ENCODE measurements around the gene SELE.

Gene SELE, protein sequence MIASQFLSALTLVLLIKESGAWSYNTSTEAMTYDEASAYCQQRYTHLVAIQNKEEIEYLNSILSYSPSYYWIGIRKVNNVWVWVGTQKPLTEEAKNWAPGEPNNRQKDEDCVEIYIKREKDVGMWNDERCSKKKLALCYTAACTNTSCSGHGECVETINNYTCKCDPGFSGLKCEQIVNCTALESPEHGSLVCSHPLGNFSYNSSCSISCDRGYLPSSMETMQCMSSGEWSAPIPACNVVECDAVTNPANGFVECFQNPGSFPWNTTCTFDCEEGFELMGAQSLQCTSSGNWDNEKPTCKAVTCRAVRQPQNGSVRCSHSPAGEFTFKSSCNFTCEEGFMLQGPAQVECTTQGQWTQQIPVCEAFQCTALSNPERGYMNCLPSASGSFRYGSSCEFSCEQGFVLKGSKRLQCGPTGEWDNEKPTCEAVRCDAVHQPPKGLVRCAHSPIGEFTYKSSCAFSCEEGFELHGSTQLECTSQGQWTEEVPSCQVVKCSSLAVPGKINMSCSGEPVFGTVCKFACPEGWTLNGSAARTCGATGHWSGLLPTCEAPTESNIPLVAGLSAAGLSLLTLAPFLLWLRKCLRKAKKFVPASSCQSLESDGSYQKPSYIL

DNA sequence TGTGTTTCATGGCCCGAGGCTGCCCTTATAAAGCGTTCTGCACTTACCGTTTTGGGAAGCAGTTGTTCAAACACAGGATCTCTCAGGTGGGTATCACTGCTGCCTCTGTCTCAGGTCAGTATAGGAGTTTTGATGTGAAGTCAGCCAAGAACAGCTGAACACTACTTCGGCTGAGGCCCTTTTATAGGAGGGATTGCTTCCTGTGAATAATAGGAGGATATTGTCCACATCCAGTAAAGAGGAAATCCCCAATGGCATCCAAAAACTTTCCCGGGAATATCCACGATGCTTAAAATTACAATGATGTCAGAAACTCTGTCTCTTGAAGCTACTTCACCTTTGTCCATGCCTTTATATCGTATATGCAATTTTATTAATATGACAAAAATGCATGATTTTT, at the start of gene SELE:
Gene SELE (minus strand): TSS at position 156 of the 400 bp plus-strand sequence. CDS start 467 bp downstream, outside the sequence.
- no peak within 1 kb of the TSS for H3K4me3 ChIP-seq (replicated peaks; ENCODE audit: low read depth, low read length)
- H3K27me3 ChIP-seq (replicated peaks; ENCODE audit: control insufficient read depth, insufficient read depth, low read length): no peaks in the 10 kb centered on the region
- TF ChIP-seq, protein P1, sequence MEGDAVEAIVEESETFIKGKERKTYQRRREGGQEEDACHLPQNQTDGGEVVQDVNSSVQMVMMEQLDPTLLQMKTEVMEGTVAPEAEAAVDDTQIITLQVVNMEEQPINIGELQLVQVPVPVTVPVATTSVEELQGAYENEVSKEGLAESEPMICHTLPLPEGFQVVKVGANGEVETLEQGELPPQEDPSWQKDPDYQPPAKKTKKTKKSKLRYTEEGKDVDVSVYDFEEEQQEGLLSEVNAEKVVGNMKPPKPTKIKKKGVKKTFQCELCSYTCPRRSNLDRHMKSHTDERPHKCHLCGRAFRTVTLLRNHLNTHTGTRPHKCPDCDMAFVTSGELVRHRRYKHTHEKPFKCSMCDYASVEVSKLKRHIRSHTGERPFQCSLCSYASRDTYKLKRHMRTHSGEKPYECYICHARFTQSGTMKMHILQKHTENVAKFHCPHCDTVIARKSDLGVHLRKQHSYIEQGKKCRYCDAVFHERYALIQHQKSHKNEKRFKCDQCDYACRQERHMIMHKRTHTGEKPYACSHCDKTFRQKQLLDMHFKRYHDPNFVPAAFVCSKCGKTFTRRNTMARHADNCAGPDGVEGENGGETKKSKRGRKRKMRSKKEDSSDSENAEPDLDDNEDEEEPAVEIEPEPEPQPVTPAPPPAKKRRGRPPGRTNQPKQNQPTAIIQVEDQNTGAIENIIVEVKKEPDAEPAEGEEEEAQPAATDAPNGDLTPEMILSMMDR (IDR thresholded peaks at IDR 0.05; ENCODE audit: insufficient read depth, low read length, poor library complexity, severe bottlenecking): no peak
- no peaks in the 10 kb centered on the region for H3K36me3 ChIP-seq (ENCODE audit: control insufficient read depth, insufficient read depth, low read length)
- no peak for DNase-seq (ENCODE audit: extremely low read depth, insufficient read length)

DNA sequence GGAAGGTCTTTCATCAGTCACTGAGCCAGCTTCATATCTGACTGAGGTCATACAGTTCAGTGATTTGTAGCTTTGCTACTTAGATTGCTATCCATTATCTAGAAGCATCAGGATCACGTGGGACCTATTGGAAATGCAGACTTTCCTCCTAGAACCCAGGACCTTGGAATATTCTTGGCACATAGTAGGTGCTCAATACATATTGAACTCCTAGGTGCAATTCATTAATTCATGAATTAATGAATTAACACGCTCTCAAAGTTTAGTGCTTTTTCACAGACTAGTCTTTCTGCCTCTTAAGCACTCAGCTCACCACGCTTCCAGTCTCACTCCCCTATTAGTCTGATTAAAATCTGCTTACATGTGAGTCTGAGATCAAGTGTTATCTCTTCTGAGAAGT, 48.7 kb upstream of the SELE start:
- H3K36me3 ChIP-seq (ENCODE audit: control insufficient read depth, insufficient read depth, low read length): no peaks in the 10 kb centered on the region
- no peak for DNase-seq (ENCODE audit: extremely low read depth, insufficient read length)
- H3K27me3 ChIP-seq (replicated peaks; ENCODE audit: control insufficient read depth, insufficient read depth, low read length): no peaks in the 10 kb centered on the region
- H3K4me3 ChIP-seq (replicated peaks; ENCODE audit: low read depth, low read length): no peak overlapping the region
- TF ChIP-seq, protein P1 (IDR thresholded peaks at IDR 0.05; ENCODE audit: insufficient read depth, low read length, poor library complexity, severe bottlenecking): no peak

DNA sequence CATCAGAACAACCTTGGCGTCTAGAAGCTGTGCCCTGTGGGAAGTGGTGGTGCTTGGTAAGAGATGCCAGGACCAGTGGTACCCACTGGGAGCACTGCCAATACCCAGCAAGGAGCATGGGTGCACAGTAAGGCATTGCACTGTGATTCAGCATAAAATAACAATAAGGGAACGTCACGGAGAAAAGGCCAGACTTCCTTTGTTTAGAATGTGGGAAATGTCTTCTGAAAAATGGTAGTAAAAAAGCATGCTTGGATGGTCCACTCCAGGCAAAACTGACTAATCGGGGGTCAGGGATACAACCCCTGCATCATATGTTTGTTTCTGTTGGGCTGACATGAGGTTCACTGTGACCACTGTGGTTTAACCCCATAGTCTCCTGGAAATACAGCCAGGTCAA, 46.1 kb upstream of the SELE start:
- no peak for DNase-seq (ENCODE audit: extremely low read depth, insufficient read length)
- H3K27me3 ChIP-seq (replicated peaks; ENCODE audit: control insufficient read depth, insufficient read depth, low read length): no peaks in the 10 kb centered on the region
- TF ChIP-seq, protein P1 (IDR thresholded peaks at IDR 0.05; ENCODE audit: insufficient read depth, low read length, poor library complexity, severe bottlenecking): no peak

DNA sequence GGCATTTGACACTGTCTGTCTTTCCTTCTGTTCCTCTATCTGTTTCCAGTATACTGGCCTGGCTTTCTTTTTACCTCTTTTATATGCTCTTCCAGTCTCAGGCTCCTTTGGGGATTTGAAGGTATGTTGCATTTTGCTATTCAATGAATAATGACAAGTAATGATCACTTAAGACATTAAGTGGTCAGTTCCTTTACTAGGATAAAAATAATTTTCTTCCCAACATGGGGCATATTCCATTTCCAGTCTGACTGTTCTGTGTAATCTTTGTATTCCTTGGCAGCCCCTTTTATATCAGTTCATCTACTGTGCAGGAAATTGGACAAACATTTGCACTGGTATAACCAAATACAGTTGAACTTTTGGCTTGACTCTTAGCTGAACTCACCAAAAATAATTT, 45.3 kb upstream of the SELE start:
- no peaks in the 10 kb centered on the region for H3K36me3 ChIP-seq (ENCODE audit: control insufficient read depth, insufficient read depth, low read length)
- no peak overlapping the region for H3K4me3 ChIP-seq (replicated peaks; ENCODE audit: low read depth, low read length)
- no peaks in the 10 kb centered on the region for H3K27me3 ChIP-seq (replicated peaks; ENCODE audit: control insufficient read depth, insufficient read depth, low read length)
- TF ChIP-seq, protein P1 (IDR thresholded peaks at IDR 0.05; ENCODE audit: insufficient read depth, low read length, poor library complexity, severe bottlenecking): no peak
- no peak for DNase-seq (ENCODE audit: extremely low read depth, insufficient read length)

More for the DNA sequence above, 46.1 kb upstream of the SELE start:
- no peak overlapping the region for H3K4me3 ChIP-seq (replicated peaks; ENCODE audit: low read depth, low read length)
- H3K36me3 ChIP-seq (ENCODE audit: control insufficient read depth, insufficient read depth, low read length): no peaks in the 10 kb centered on the region

DNA sequence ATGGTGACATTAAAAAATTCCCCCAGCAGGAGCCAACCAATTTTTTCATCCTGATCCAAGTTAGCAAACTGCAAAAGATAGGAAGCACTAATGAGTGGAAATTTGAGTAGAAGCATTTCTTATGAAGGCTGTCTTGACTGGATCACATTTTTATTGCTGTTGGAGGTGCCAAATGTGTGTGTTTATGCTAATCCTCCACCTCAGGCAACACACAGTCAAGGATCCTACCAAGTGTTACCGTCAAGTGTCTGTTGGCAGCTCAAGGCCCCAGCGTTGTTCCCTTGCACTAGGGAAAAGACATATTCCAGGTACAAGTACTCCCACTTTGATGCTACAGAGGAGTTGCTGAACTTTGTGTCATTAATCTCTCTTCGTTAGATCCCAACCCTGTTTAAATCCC, 42.6 kb upstream of the SELE start:
- TF ChIP-seq, protein P1 (IDR thresholded peaks at IDR 0.05; ENCODE audit: insufficient read depth, low read length, poor library complexity, severe bottlenecking): no peak
- DNase-seq (ENCODE audit: extremely low read depth, insufficient read length): no peak
- H3K4me3 ChIP-seq (replicated peaks; ENCODE audit: low read depth, low read length): no peak overlapping the region
- no peaks in the 10 kb centered on the region for H3K36me3 ChIP-seq (ENCODE audit: control insufficient read depth, insufficient read depth, low read length)
- no peaks in the 10 kb centered on the region for H3K27me3 ChIP-seq (replicated peaks; ENCODE audit: control insufficient read depth, insufficient read depth, low read length)
